IMR-90 (cell line): ENCODE measurements around the gene LTBP1. TPM values are rescaled to one million over a fixed set of nuclear protein-coding genes. Genes with fewer than 3 reads are reported as not detected.

ENCODE experiments used
- ATAC-seq: fragments of 200-7000 bp; cut with Tn5 transposase; 2 replicates; pipeline ENCODE4 v1.9.1; 2020; ENCODE audit warnings: low read depth, mild to moderate bottlenecking, moderate library complexity
- BruUV-seq: library from RNA; stranded (reverse); fragments of 400-500 nt; replicated peaks from 2 replicates; lab custom pipeline; 2021; lab: Mats Ljungman, UMichigan
- CTCF ChIA-PET: fragments of 300-600 bp; formaldehyde crosslinking; extraction: SDS; loops from one replicate; lab custom pipeline; 2021; ENCODE audit warnings: antibody characterized with exemption; lab: Yijun Ruan, JAX
- POLR2A ChIA-PET: fragments of 300-600 bp; sonication (Branson Sonifier 250); formaldehyde crosslinking; loops from one replicate; lab custom pipeline; 2022; ENCODE audit warnings: antibody characterized with exemption; ENCODE audit not compliant: unreplicated experiment; lab: Charles Lee
- DNase-seq: peaks from one replicate; pipeline ENCODE4 v3.0.0; 2013
- H2AFZ ChIP-seq: replicated peaks from 2 replicates; pipeline ENCODE3; 2013; ENCODE audit warnings: low read length, mild to moderate bottlenecking; ENCODE audit not compliant: poor library complexity
- H2AK5ac ChIP-seq: 2 replicates; pipeline ENCODE4 v1.6.1; 2013; ENCODE audit warnings: low read depth, low read length, inconsistent platforms
- H2AK9ac ChIP-seq: replicated peaks from 2 replicates; pipeline ENCODE3; 2013; ENCODE audit warnings: mild to moderate bottlenecking, low read depth, low read length, moderate library complexity; ENCODE audit not compliant: poor library complexity
- H2BK120ac ChIP-seq: 2 replicates; pipeline ENCODE4 v1.6.1; 2013; ENCODE audit warnings: low read depth, low read length, inconsistent platforms
- H2BK15ac ChIP-seq: 3 replicates; pipeline ENCODE4 v1.6.1; 2013; ENCODE audit warnings: low read depth, low read length, inconsistent platforms
- H2BK20ac ChIP-seq: 2 replicates; pipeline ENCODE4 v1.6.1; 2013; ENCODE audit warnings: low read depth, mild to moderate bottlenecking, inconsistent platforms, low read length, moderate library complexity
- H2BK5ac ChIP-seq: 2 replicates; pipeline ENCODE4 v1.6.1; 2013; ENCODE audit warnings: mild to moderate bottlenecking, low read depth, low read length, inconsistent platforms; ENCODE audit not compliant: poor library complexity, severe bottlenecking
- H3K14ac ChIP-seq: replicated peaks from 2 replicates; pipeline ENCODE4 v1.6.1; 2013; ENCODE audit warnings: low read depth, low read length, inconsistent platforms
- H3K18ac ChIP-seq: 2 replicates; pipeline ENCODE4 v1.6.1; 2013; ENCODE audit warnings: low read depth, low read length, control low read depth
- H3K23ac ChIP-seq: 2 replicates; pipeline ENCODE4 v1.6.1; 2013; ENCODE audit warnings: low read depth, low read length, inconsistent platforms
- H3K27ac ChIP-seq: 2 replicates; pipeline ENCODE4 v1.5.1; 2013; ENCODE audit warnings: mild to moderate bottlenecking, control low read depth, low read length; ENCODE audit not compliant: insufficient read depth
- H3K27me3 ChIP-seq: 2 replicates; pipeline ENCODE4 v1.6.1; 2013; ENCODE audit warnings: low read length; ENCODE audit not compliant: control insufficient read depth, insufficient read depth
- H3K36me3 ChIP-seq: 2 replicates; pipeline ENCODE4 v1.6.1; 2013; ENCODE audit warnings: low read length, mixed read lengths; ENCODE audit not compliant: control insufficient read depth, insufficient read depth
- H3K4ac ChIP-seq: 2 replicates; pipeline ENCODE4 v1.6.1; 2013; ENCODE audit warnings: low read depth, low read length, inconsistent platforms
- H3K4me1 ChIP-seq: 2 replicates; pipeline ENCODE4 v1.6.1; 2013; ENCODE audit warnings: low read length, mixed read lengths; ENCODE audit not compliant: control insufficient read depth, insufficient read depth
- H3K4me2 ChIP-seq: 2 replicates; pipeline ENCODE4 v1.6.1; 2013; ENCODE audit warnings: low read depth, mild to moderate bottlenecking, control low read depth, low read length, moderate library complexity
- H3K4me3 ChIP-seq: 2 replicates; pipeline ENCODE4 v1.5.1; 2013; ENCODE audit warnings: low read depth, mild to moderate bottlenecking, control low read depth, low read length, moderate library complexity; ENCODE audit not compliant: insufficient read depth
- H3K56ac ChIP-seq: 2 replicates; pipeline ENCODE4 v1.6.1; 2013; ENCODE audit warnings: low read length, inconsistent platforms; ENCODE audit not compliant: insufficient read depth; ENCODE audit errors: extremely low read depth
- H3K79me1 ChIP-seq, 2 experiments: 2 replicates each; pipeline ENCODE4 v1.6.1; 2013; ENCODE audit warnings: low read length in 2 of 2, inconsistent platforms in 1 of 2, low read depth in 1 of 2
- H3K9ac ChIP-seq: 2 replicates; pipeline ENCODE4 v1.6.1; 2013; ENCODE audit warnings: low read depth, low read length, control low read depth
- H3K9me1 ChIP-seq: 2 replicates; pipeline ENCODE4 v1.6.1; 2013; ENCODE audit warnings: low read length, inconsistent platforms; ENCODE audit not compliant: insufficient read depth
- H3K9me3 ChIP-seq: 2 replicates; pipeline ENCODE4 v1.6.1; 2013; ENCODE audit warnings: low read length; ENCODE audit not compliant: control insufficient read depth, insufficient read depth
- H4K20me1 ChIP-seq: 2 replicates; pipeline ENCODE4 v1.6.1; 2013; ENCODE audit warnings: low read length, inconsistent platforms; ENCODE audit not compliant: insufficient read depth
- H4K5ac ChIP-seq: 2 replicates; pipeline ENCODE4 v1.6.1; 2013; ENCODE audit warnings: mild to moderate bottlenecking, low read depth, low read length, control low read depth
- H4K8ac ChIP-seq, 2 experiments: 2 replicates each; pipeline ENCODE4 v1.6.1; 2013; ENCODE audit warnings: low read depth in 2 of 2, low read length in 2 of 2, control low read depth in 1 of 2, inconsistent platforms in 1 of 2
- H4K91ac ChIP-seq: 2 replicates; pipeline ENCODE4 v1.6.1; 2013; ENCODE audit warnings: low read depth, low read length, inconsistent platforms; ENCODE audit not compliant: insufficient read depth
- BHLHE40 ChIP-seq: fragments of 150-350 bp; IDR thresholded peaks from 2 replicates; pipeline ENCODE4 v1.6.1; 2016; ENCODE audit warnings: mild to moderate bottlenecking, low read depth, low read length
- CEBPB ChIP-seq: IDR thresholded peaks from 2 replicates; pipeline ENCODE4 v1.6.1; 2012; ENCODE audit warnings: low read depth, low read length, improper control_type of control experiment
- MAFK ChIP-seq: IDR thresholded peaks from 2 replicates; pipeline ENCODE4 v1.6.1; 2012; ENCODE audit warnings: low read depth, low read length, improper control_type of control experiment
- POLR2A ChIP-seq: IDR thresholded peaks from 2 replicates; pipeline ENCODE4 v1.6.1; 2012; ENCODE audit warnings: mild to moderate bottlenecking, low read depth, low read length
- RFX5 ChIP-seq: IDR thresholded peaks from 2 replicates; pipeline ENCODE4 v1.8.0; 2012; ENCODE audit warnings: low read depth, mild to moderate bottlenecking, low read length, moderate library complexity
- WGBS, 2 experiments: methylation state at CpG; one replicate each; pipeline versions ENCODE4 v1.1.5 to v1.1.7; 2013; ENCODE audit warnings: missing lambda C conversion rate in 2 of 2; ENCODE audit not compliant: insufficient read length in 1 of 2; ENCODE audit errors: extremely low coverage in 2 of 2; 5-methylcytosine and 5-hydroxymethylcytosine counted together
- dilution Hi-C: fragments of 300-500 bp; cut with HindIII; formaldehyde crosslinking; loops from one replicate; pipeline ENCODE4 v1.14.3; 2018; ENCODE audit warnings: low sequenced_read_pairs; ENCODE audit not compliant: unreplicated experiment
- in situ Hi-C: fragments of 300-500 bp; cut with MboI; formaldehyde crosslinking; loops from 3 replicates; pipeline ENCODE4 v1.14.3; 2019; ENCODE audit warnings: low sequenced_read_pairs, inconsistent platforms, mixed read lengths
- intact Hi-C: fragments of 100-400 bp; cut with micrococcal nuclease; formaldehyde crosslinking; loops from 2 replicates; pipeline ENCODE4 v1.10.0; 2022
- polyA plus RNA-seq, 3 experiments: library from polyadenylated mRNA; depleted of rRNA; stranded (reverse); fragments of >200 nt; gene quantifications; 2 replicates each; pipeline ENCODE4 v1.2.3, GENCODE V29; 2012; ENCODE audit warnings: low replicate concordance in 1 of 3
- total RNA-seq: library from RNA; depleted of rRNA; stranded (reverse); fragments of >200 nt; gene quantifications from 2 replicates; pipeline ENCODE4 v1.2.3, GENCODE V29; 2012

LTBP1 gene
- total and polyA plus RNA-seq, 2 of the 4 experiments (the other 2 are of a cell fraction), result 235 to 326 TPM

- peak overlapping the region; percentile 61 for H4K5ac ChIP-seq
- H3K79me1 ChIP-seq, result peaks cover 35 to 66% of the 10 kb centered on the region in 2 experiments
- H2BK5ac ChIP-seq, result peak overlapping the region; percentile 99
- TF ChIP-seq CEBPB, result no peak
- TF ChIP-seq BHLHE40, result peak; percentile 12; the same call in 1 of the 2 replicates
- no peak for TF ChIP-seq POLR2A
- TF ChIP-seq RFX5, result no peak
- no peak for TF ChIP-seq MAFK
- peak overlapping the region; percentile 79 for H4K91ac ChIP-seq
- H2BK120ac ChIP-seq, result peak overlapping the region; percentile 83
- intact Hi-C loops (no loop called here), dilution Hi-C loops (no loop called here), in situ Hi-C loops (no loop called here)
- CTCF ChIA-PET, result interaction anchor here (1.9 kb wide), 1 partner anchor 54 kb away, joined by 5 read pairs; no protein-coding TSS in a partner anchor
- H2AK5ac ChIP-seq, result peak overlapping the region; percentile 84
- ATAC-seq (peak; percentile 42), DNase-seq (peak; percentile 51)
- peak overlapping the region; percentile 95 for H3K4ac ChIP-seq
- peak overlapping the region; percentile 93 for H2BK20ac ChIP-seq
- H3K4me2 ChIP-seq, result peak overlapping the region; percentile 35; the same call in 1 of the 2 replicates
- H3K23ac ChIP-seq, result peak overlapping the region; percentile 72
- no peak overlapping the region for H3K4me3 ChIP-seq
- peak overlapping the region; percentile 74 for H3K27ac ChIP-seq
- no peaks in the 10 kb centered on the region for H3K27me3 ChIP-seq
- peak overlapping the region; percentile 76 to 90 for H4K8ac ChIP-seq
- BruUV-seq, result no TSS peak
- 0 out of 2 replicates have a peak overlapping the region, but pooled peaks have one; percentile 9 for H3K9ac ChIP-seq
- peaks cover 26% of the 10 kb centered on the region for H3K9me1 ChIP-seq
- no peaks in the 10 kb centered on the region for H3K9me3 ChIP-seq
- H2AFZ ChIP-seq, result no peak overlapping the region
- H4K20me1 ChIP-seq, result no peaks in the 10 kb centered on the region
- H2AK9ac ChIP-seq, result peak overlapping the region; percentile 6
- WGBS, 2 experiments, result 67% methylated on average over 1 of the region's 3 CpGs; no CpG with 5 or more reads in 1 of the 2 experiments
- H3K56ac ChIP-seq, result 0 out of 2 replicates have a peak overlapping the region, but pooled peaks have one; percentile 6
- H3K36me3 ChIP-seq, result peaks cover 21% of the 10 kb centered on the region
- H3K4me1 ChIP-seq, result peaks cover 33% of the 10 kb centered on the region
- POLR2A ChIA-PET, result no interaction called here
- H2BK15ac ChIP-seq, result peak overlapping the region; percentile 27; the same call in 1 of the 3 replicates
- peak overlapping the region; percentile 74 for H3K14ac ChIP-seq
- peak overlapping the region; percentile 93 for H3K18ac ChIP-seq
These were observed 269.9 kb downstream of the LTBP1 start for GRCh38 chr2:33216508-33217182.
